AG10803 (cell line): ENCODE data around the gene KCTD5.

Experiments used
- DNase-seq: peaks from one replicate; pipeline ENCODE4 v3.0.0; 2010; ENCODE audit warnings: low read depth
- H3K4me3 ChIP-seq: 2 replicates; pipeline ENCODE4 v1.5.1; 2011; ENCODE audit warnings: mild to moderate bottlenecking, low read length, control low read depth
- CTCF ChIP-seq: conservative IDR thresholded peaks from 2 replicates; pipeline ENCODE4 v1.5.1; 2011; ENCODE audit warnings: mild to moderate bottlenecking, low read length, control low read depth, inconsistent platforms

Gene KCTD5

GRCh38 chr16:2704983-2705275, 22.6 kb downstream of the KCTD5 start:
- H3K4me3 ChIP-seq = no peak overlapping the region
- DNase-seq = no peak
- TF ChIP-seq CTCF = no peak

GRCh38 chr16:2705351-2705750, 23.0 kb downstream of the KCTD5 start:
- TF ChIP-seq CTCF = no peak
- no peak for DNase-seq
- H3K4me3 ChIP-seq = no peak overlapping the region

- no peak for DNase-seq
- TF ChIP-seq CTCF = no peak
- no peak overlapping the region for H3K4me3 ChIP-seq
Observed at GRCh38 chr16:2706085-2706484, 23.8 kb downstream of the KCTD5 start.

- no peak overlapping the region for H3K4me3 ChIP-seq
- no peak for TF ChIP-seq CTCF
Observed at GRCh38 chr16:2706611-2707311, 24.4 kb downstream of the KCTD5 start.

GRCh38 chr16:2707368-2708289, 25.3 kb downstream of the KCTD5 start:
- DNase-seq = no peak
- TF ChIP-seq CTCF = no peak
- no peak overlapping the region for H3K4me3 ChIP-seq

More at GRCh38 chr16:2706611-2707311, 24.4 kb downstream of the KCTD5 start:
- no peak for DNase-seq

GRCh38 chr16:2708290-2708639, 25.9 kb downstream of the KCTD5 start:
- TF ChIP-seq CTCF = no peak
- H3K4me3 ChIP-seq = no peak overlapping the region
- no peak for DNase-seq

GRCh38 chr16:2708955-2709587, 26.7 kb downstream of the KCTD5 start:
- no peak for DNase-seq
- no peak for TF ChIP-seq CTCF
- H3K4me3 ChIP-seq = no peak overlapping the region
